T47D (cell line): ENCODE data around the gene KCNN3.
A peak's percentile ranks its signal among the peaks of the same experiment; 100 is the strongest.

Experiments used
- DNase-seq, 2 experiments: peaks; one replicate each; pipeline versions ENCODE4 v3.0.0 to v3.0.0-alpha.2; 2011 to 2012; ENCODE audit warnings: low read depth in 1 of 2, low spot score in 1 of 2
- JUND ChIP-seq: IDR thresholded peaks from 2 replicates; pipeline ENCODE4 v1.6.1; 2012; ENCODE audit warnings: low read depth
- in situ Hi-C: cut with HindIII; loops from 2 replicates; pipeline ENCODE4 v1.10.0; 2016; ENCODE audit warnings: low sequenced_read_pairs, low pct_unique_long_range_greater_than_20kb

Gene KCNN3

GRCh38 chr1:154752273-154753030 is 117.6 kb downstream of the KCNN3 start:
- DNase-seq: no peak
- in situ Hi-C loops: no loop called here
- no peak for TF ChIP-seq JUND

GRCh38 chr1:154751690-154752089 is 118.4 kb downstream of the KCNN3 start:
- DNase-seq: no peak
- in situ Hi-C loops: no loop called here
- no peak for TF ChIP-seq JUND

- TF ChIP-seq JUND: no peak
- in situ Hi-C loops: no loop called here
- peak in 1 of 2 experiments; percentile 47 for DNase-seq
Measured at GRCh38 chr1:154750681-154751665, 119.1 kb downstream of the KCNN3 start.

- TF ChIP-seq JUND: no peak
- in situ Hi-C loops: no loop called here
- DNase-seq: peak in 1 of 2 experiments; percentile 68
Measured at GRCh38 chr1:154749078-154749760, 120.9 kb downstream of the KCNN3 start.

GRCh38 chr1:154748405-154748775 is 121.7 kb downstream of the KCNN3 start:
- in situ Hi-C loops: no loop called here
- no peak for TF ChIP-seq JUND
- DNase-seq: no peak

- TF ChIP-seq JUND: no peak
- in situ Hi-C loops: no loop called here
- no peak for DNase-seq
Measured at GRCh38 chr1:154747740-154748404, 122.2 kb downstream of the KCNN3 start.

- in situ Hi-C loops: no loop called here
- no peak for DNase-seq
- TF ChIP-seq JUND: no peak
Measured at GRCh38 chr1:154747380-154747739, 122.7 kb downstream of the KCNN3 start.

GRCh38 chr1:154746622-154747299 is 123.3 kb downstream of the KCNN3 start:
- TF ChIP-seq JUND: no peak
- in situ Hi-C loops: no loop called here
- DNase-seq: no peak

GRCh38 chr1:154745750-154746425 is 124.2 kb downstream of the KCNN3 start:
- DNase-seq: no peak
- in situ Hi-C loops: no loop called here
- no peak for TF ChIP-seq JUND

- no peak for DNase-seq
- no peak for TF ChIP-seq JUND
- in situ Hi-C loops: no loop called here
Measured at GRCh38 chr1:154745286-154745731, 124.8 kb downstream of the KCNN3 start.

- in situ Hi-C loops: no loop called here
- no peak for DNase-seq
- no peak for TF ChIP-seq JUND
Measured at GRCh38 chr1:154744352-154745035, 125.6 kb downstream of the KCNN3 start.
